GM11168 (cell line): ENCODE results near the gene SETBP1.

Experiments
- in situ Hi-C: fragments of 300-500 bp; cut with MboI; formaldehyde crosslinking; loops from one replicate; pipeline ENCODE4 v1.12.0; 2022; ENCODE audit warnings: low sequenced_read_pairs; ENCODE audit not compliant: unreplicated experiment

Gene SETBP1

GRCh38 chr18:44680273-44681075, at the start of gene SETBP1:
Gene SETBP1 (plus strand): TSS chr18:44680888. CDS start chr18:44701347, 20,459 bp downstream.
- in situ Hi-C loops = loop anchor here (25.0 kb wide), 1 partner anchor 532 kb away; no protein-coding TSS in a partner anchor

- in situ Hi-C loops = no loop called here
These were observed 48.1 kb upstream of the SETBP1 start for GRCh38 chr18:44632469-44633145.

GRCh38 chr18:44635546-44635945, 45.1 kb upstream of the SETBP1 start:
- in situ Hi-C loops = no loop called here

GRCh38 chr18:44636241-44636640, 44.4 kb upstream of the SETBP1 start:
- in situ Hi-C loops = no loop called here

GRCh38 chr18:44637210-44638033, 43.3 kb upstream of the SETBP1 start:
- in situ Hi-C loops = no loop called here

GRCh38 chr18:44638034-44638540, 42.6 kb upstream of the SETBP1 start:
- in situ Hi-C loops = no loop called here

GRCh38 chr18:44638811-44639210, 41.9 kb upstream of the SETBP1 start:
- in situ Hi-C loops = no loop called here

GRCh38 chr18:44643004-44643403, 37.7 kb upstream of the SETBP1 start:
- in situ Hi-C loops = no loop called here

- in situ Hi-C loops = no loop called here
These were observed 29.2 kb upstream of the SETBP1 start for GRCh38 chr18:44651478-44651877.

GRCh38 chr18:44651918-44652572, 28.6 kb upstream of the SETBP1 start:
- in situ Hi-C loops = no loop called here

- in situ Hi-C loops = no loop called here
These were observed 28.0 kb upstream of the SETBP1 start for GRCh38 chr18:44652722-44653121.

GRCh38 chr18:44654573-44654972, 26.1 kb upstream of the SETBP1 start:
- in situ Hi-C loops = no loop called here

- in situ Hi-C loops = no loop called here
These were observed 25.3 kb upstream of the SETBP1 start for GRCh38 chr18:44655435-44655834.

- in situ Hi-C loops = no loop called here
These were observed 20.9 kb upstream of the SETBP1 start for GRCh38 chr18:44659771-44660170.

GRCh38 chr18:44668270-44668975, 12.3 kb upstream of the SETBP1 start:
- in situ Hi-C loops = no loop called here

GRCh38 chr18:44671914-44672313, 8.8 kb upstream of the SETBP1 start:
- in situ Hi-C loops = no loop called here

- in situ Hi-C loops = no loop called here
These were observed 8.2 kb upstream of the SETBP1 start for GRCh38 chr18:44672506-44672905.

- in situ Hi-C loops = no loop called here
These were observed 7.3 kb upstream of the SETBP1 start for GRCh38 chr18:44673256-44673880.

- in situ Hi-C loops = loop anchor here (25.0 kb wide), 1 partner anchor 534 kb away; no protein-coding TSS in a partner anchor
These were observed 2.8 kb upstream of the SETBP1 start for GRCh38 chr18:44677933-44678332.
